ENCODE results near the gene PCSK5.

- TF ChIP-seq CTCF (IDR thresholded peaks at IDR 0.05; ENCODE audit: poor library complexity, severe bottlenecking) (no peak), EP300 (conservative IDR thresholded peaks at IDR 0.05; ENCODE audit: poor library complexity, severe bottlenecking) (no peak), MXI1 (conservative IDR thresholded peaks at IDR 0.05; ENCODE audit: poor library complexity, severe bottlenecking) (no peak), POLR2AphosphoS5 (IDR thresholded peaks at IDR 0.05) (no peak), TAF1 (IDR thresholded peaks at IDR 0.05; ENCODE audit: low read depth) (no peak)
- TF ChIP-seq, protein P1, sequence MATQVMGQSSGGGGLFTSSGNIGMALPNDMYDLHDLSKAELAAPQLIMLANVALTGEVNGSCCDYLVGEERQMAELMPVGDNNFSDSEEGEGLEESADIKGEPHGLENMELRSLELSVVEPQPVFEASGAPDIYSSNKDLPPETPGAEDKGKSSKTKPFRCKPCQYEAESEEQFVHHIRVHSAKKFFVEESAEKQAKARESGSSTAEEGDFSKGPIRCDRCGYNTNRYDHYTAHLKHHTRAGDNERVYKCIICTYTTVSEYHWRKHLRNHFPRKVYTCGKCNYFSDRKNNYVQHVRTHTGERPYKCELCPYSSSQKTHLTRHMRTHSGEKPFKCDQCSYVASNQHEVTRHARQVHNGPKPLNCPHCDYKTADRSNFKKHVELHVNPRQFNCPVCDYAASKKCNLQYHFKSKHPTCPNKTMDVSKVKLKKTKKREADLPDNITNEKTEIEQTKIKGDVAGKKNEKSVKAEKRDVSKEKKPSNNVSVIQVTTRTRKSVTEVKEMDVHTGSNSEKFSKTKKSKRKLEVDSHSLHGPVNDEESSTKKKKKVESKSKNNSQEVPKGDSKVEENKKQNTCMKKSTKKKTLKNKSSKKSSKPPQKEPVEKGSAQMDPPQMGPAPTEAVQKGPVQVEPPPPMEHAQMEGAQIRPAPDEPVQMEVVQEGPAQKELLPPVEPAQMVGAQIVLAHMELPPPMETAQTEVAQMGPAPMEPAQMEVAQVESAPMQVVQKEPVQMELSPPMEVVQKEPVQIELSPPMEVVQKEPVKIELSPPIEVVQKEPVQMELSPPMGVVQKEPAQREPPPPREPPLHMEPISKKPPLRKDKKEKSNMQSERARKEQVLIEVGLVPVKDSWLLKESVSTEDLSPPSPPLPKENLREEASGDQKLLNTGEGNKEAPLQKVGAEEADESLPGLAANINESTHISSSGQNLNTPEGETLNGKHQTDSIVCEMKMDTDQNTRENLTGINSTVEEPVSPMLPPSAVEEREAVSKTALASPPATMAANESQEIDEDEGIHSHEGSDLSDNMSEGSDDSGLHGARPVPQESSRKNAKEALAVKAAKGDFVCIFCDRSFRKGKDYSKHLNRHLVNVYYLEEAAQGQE (IDR thresholded peaks at IDR 0.05; ENCODE audit: borderline replicate concordance): no peak
Observed at GRCh38 chr9:76221423-76221822, 330.9 kb downstream of the PCSK5 start.

All from neural cell (in vitro differentiated cells).